Stimulated activated CD4-positive, alpha-beta T cell treated with anti-CD3 and anti-CD28 coated beads, Interleukin-15, amount 100 ng/mL, for 24 hours (primary cell): ENCODE data around the gene FNDC10.
"Not testable (repeated sequence)": the region's sequence is repeated elsewhere in the genome, so short reads cannot be mapped to it uniquely, and the experiment has no call there.

Experiments used
- DNase-seq: peaks from one replicate; pipeline ENCODE4 v3.0.0-alpha.2; 2020

FNDC10 gene

GRCh38 chr1:1564268-1564667 is 35.7 kb downstream of the FNDC10 start:
- DNase-seq, result no peak

GRCh38 chr1:1563688-1564087 is 36.2 kb downstream of the FNDC10 start:
- no peak for DNase-seq

- no peak for DNase-seq
Measured at GRCh38 chr1:1562556-1563195, 37.3 kb downstream of the FNDC10 start.

- DNase-seq, result no peak
Measured at GRCh38 chr1:1561801-1562470, 38.0 kb downstream of the FNDC10 start.

GRCh38 chr1:1560178-1560577 is 39.8 kb downstream of the FNDC10 start:
- no peak for DNase-seq

- DNase-seq, result no peak
Measured at GRCh38 chr1:1559066-1559465, 40.9 kb downstream of the FNDC10 start.

GRCh38 chr1:1558591-1558990 is 41.3 kb downstream of the FNDC10 start:
- DNase-seq, result no peak

GRCh38 chr1:1557688-1558087 is 42.2 kb downstream of the FNDC10 start:
- DNase-seq, result not testable (repeated sequence)

- DNase-seq, result not testable (repeated sequence)
Measured at GRCh38 chr1:1556961-1557360, 43.0 kb downstream of the FNDC10 start.

GRCh38 chr1:1556505-1556904 is 43.4 kb downstream of the FNDC10 start:
- DNase-seq, result no peak

- DNase-seq, result no peak
Measured at GRCh38 chr1:1554926-1555915, 44.7 kb downstream of the FNDC10 start.

GRCh38 chr1:1554550-1554925 is 45.4 kb downstream of the FNDC10 start:
- DNase-seq, result peak; percentile 20

- DNase-seq, result no peak
Measured at GRCh38 chr1:1553821-1554494, 46.0 kb downstream of the FNDC10 start.

GRCh38 chr1:1552263-1552639 is 47.7 kb downstream of the FNDC10 start:
- no peak for DNase-seq

GRCh38 chr1:1551524-1552262 is 48.2 kb downstream of the FNDC10 start:
- DNase-seq, result no peak

- DNase-seq, result no peak
Measured at GRCh38 chr1:1550591-1551432, 49.1 kb downstream of the FNDC10 start.

GRCh38 chr1:1550087-1550486 is 49.8 kb downstream of the FNDC10 start:
- DNase-seq, result no peak

GRCh38 chr1:1548591-1548990 is 51.3 kb downstream of the FNDC10 start:
- no peak for DNase-seq
